B cell (primary cell): ENCODE data around the gene FUBP3. TPM values are rescaled to one million over a fixed set of nuclear protein-coding genes. Genes with fewer than 3 reads are reported as not detected.

Experiments used
- ATAC-seq: fragments of 200-7000 bp; cut with Tn5 transposase; one replicate; pipeline ENCODE4 v1.10.0; 2021; ENCODE audit warnings: low read depth, mild to moderate bottlenecking, moderate number of reproducible peaks, moderate library complexity
- CTCF ChIA-PET: fragments of 350-600 bp; sonication (Branson Sonifier 250); formaldehyde crosslinking; loops from one replicate; lab custom pipeline; 2021; ENCODE audit warnings: antibody characterized with exemption, inconsistent platforms; lab: Charles Lee
- POLR2A ChIA-PET: fragments of 350-600 bp; sonication (Branson Sonifier 250); formaldehyde crosslinking; loops from one replicate; lab custom pipeline; 2021; ENCODE audit warnings: antibody characterized with exemption; lab: Charles Lee
- DNase-seq: peaks from one replicate; pipeline ENCODE4 v3.0.0; 2013
- H2AFZ ChIP-seq: 2 replicates; pipeline ENCODE4 v1.6.1; 2012; ENCODE audit warnings: mild to moderate bottlenecking, low read depth, low read length; ENCODE audit not compliant: insufficient read depth, poor library complexity, severe bottlenecking
- H3K27ac ChIP-seq, 2 donors: 1 replicate in 1 of 2; 2 replicates in 1 of 2; pipeline ENCODE4 v1.5.1; 2012 to 2013; ENCODE audit warnings: low read length in 2 of 2, mild to moderate bottlenecking in 2 of 2, moderate library complexity in 1 of 2
- H3K27me3 ChIP-seq, 4 experiments: fragments of 200-600 bp in 1 of 4; sonication (generic) in 1 of 4; replicated peaks in 1 of 4; 1 replicate in 2 of 4; 2 replicates in 2 of 4; pipeline versions ENCODE4 v1.6.1 to v1.7.0; 2013 to 2016; ENCODE audit warnings: low read length in 3 of 4, mild to moderate bottlenecking in 2 of 4, mixed read lengths in 1 of 4, moderate library complexity in 1 of 4; ENCODE audit not compliant: insufficient read depth in 4 of 4, control insufficient read depth in 3 of 4; ENCODE audit errors: control extremely low read depth in 1 of 4
- H3K36me3 ChIP-seq, 2 experiments: replicated peaks in 1 of 2; 1 replicate in 1 of 2; 2 replicates in 1 of 2; pipeline versions ENCODE4 v1.6.1 to v1.7.1; 2013; ENCODE audit warnings: low read length in 1 of 2; ENCODE audit not compliant: insufficient read depth in 2 of 2, control insufficient read depth in 1 of 2; ENCODE audit errors: control extremely low read depth in 1 of 2, extremely low read depth in 1 of 2
- H3K4me1 ChIP-seq, 2 donors: fragments of 200-600 bp in 1 of 2; sonication (generic) in 1 of 2; 1 replicate in 1 of 2; 2 replicates in 1 of 2; pipeline versions ENCODE4 v1.5.1 to v1.6.1; 2013 to 2017; ENCODE audit warnings: low read length in 2 of 2; ENCODE audit not compliant: control insufficient read depth in 2 of 2, insufficient read depth in 2 of 2
- H3K4me2 ChIP-seq: replicated peaks from 2 replicates; pipeline ENCODE3; 2012; ENCODE audit warnings: mild to moderate bottlenecking, low read depth, low read length; ENCODE audit not compliant: poor library complexity, severe bottlenecking
- H3K4me3 ChIP-seq, 5 experiments: fragments of 200-600 bp in 1 of 5; sonication (generic) in 1 of 5; 1 replicate in 3 of 5; 2 replicates in 2 of 5; pipeline versions ENCODE4 v1.5.1 to v1.7.0; 2011 to 2016; ENCODE audit warnings: low read length in 4 of 5, mild to moderate bottlenecking in 4 of 5, low read depth in 2 of 5, control low read depth in 1 of 5, moderate library complexity in 1 of 5; ENCODE audit not compliant: insufficient read depth in 1 of 5; ENCODE audit errors: control extremely low read depth in 1 of 5, extremely low read depth in 1 of 5
- H3K79me2 ChIP-seq: fragments of 200-600 bp; sonication (generic); one replicate; pipeline ENCODE4 v1.6.0; 2016; ENCODE audit warnings: low read length; ENCODE audit not compliant: control insufficient read depth, insufficient read depth
- H3K9ac ChIP-seq: fragments of 200-600 bp; sonication (generic); 2 replicates; pipeline ENCODE4 v1.6.1; 2017; ENCODE audit warnings: mild to moderate bottlenecking, low read length, moderate library complexity
- H3K9me3 ChIP-seq, 3 donors: one replicate each; pipeline versions ENCODE4 v1.6.1 to v1.7.1; 2013; ENCODE audit warnings: low read length in 2 of 3; ENCODE audit not compliant: control insufficient read depth in 2 of 3, insufficient read depth in 1 of 3; ENCODE audit errors: control extremely low read depth in 1 of 3
- H4K20me1 ChIP-seq: 2 replicates; pipeline ENCODE4 v1.6.0; 2012; ENCODE audit warnings: mild to moderate bottlenecking, low read length; ENCODE audit not compliant: insufficient read depth, control insufficient read depth, poor library complexity, severe bottlenecking
- H3K27ac Mint-ChIP-seq: one replicate; pipeline ENCODE4 v1.8.0; 2021; ENCODE audit warnings: mixed read lengths
- H3K27me3 Mint-ChIP-seq: one replicate; pipeline ENCODE4 v1.8.0; 2021; ENCODE audit warnings: mixed read lengths
- H3K4me1 Mint-ChIP-seq: one replicate; pipeline ENCODE4 v1.8.0; 2021; ENCODE audit warnings: mixed read lengths
- H3K4me3 Mint-ChIP-seq: one replicate; pipeline ENCODE4 v1.8.0; 2021; ENCODE audit warnings: mixed read lengths
- H3K9me3 Mint-ChIP-seq: one replicate; pipeline ENCODE4 v1.8.0; 2022; ENCODE audit warnings: mixed read lengths; ENCODE audit not compliant: insufficient read depth
- CTCF ChIP-seq: fragments of 200-600 bp; IDR thresholded peaks from one replicate; pipeline ENCODE4 v1.8.0; 2022; ENCODE audit warnings: antibody characterized with exemption, mild to moderate bottlenecking
- EZH2 ChIP-seq: IDR thresholded peaks from 2 replicates; pipeline ENCODE4 v1.6.1; 2012; ENCODE audit warnings: borderline replicate concordance, low read depth, mild to moderate bottlenecking, moderate library complexity, low read length; ENCODE audit not compliant: insufficient read depth, poor library complexity, severe bottlenecking
- WGBS: methylation state at CpG from one replicate; pipeline ENCODE4 v1.1.5; 2013; ENCODE audit warnings: missing lambda C conversion rate; ENCODE audit not compliant: insufficient coverage; 5-methylcytosine and 5-hydroxymethylcytosine counted together
- intact Hi-C: fragments of 100-400 bp; cut with micrococcal nuclease; formaldehyde crosslinking; loops from one replicate; pipeline ENCODE4 v1.10.0; 2022
- polyA plus RNA-seq: library from polyadenylated mRNA; depleted of rRNA; stranded (reverse); fragments of >200 nt; gene quantifications from 2 replicates; pipeline ENCODE4 v1.2.3, GENCODE V29; 2012
- total RNA-seq, 2 donors: library from RNA; stranded (reverse); fragments of 120-200 nt in 1 of 2; gene quantifications; 1 replicate in 1 of 2; 2 replicates in 1 of 2; pipeline versions ENCODE4 v1.2.3 to v1.2.4, GENCODE V29; 2013 to 2022

The FUBP3 gene
- total and polyA plus RNA-seq, 2 donors (not counting 1 experiment from before 2014, with no cell fraction given), result 45.7 to 79.4 TPM

- POLR2A ChIA-PET, result no interaction called here
- Histone ChIP-seq H3K36me3 (peaks cover 0 to 52% of the 10 kb centered on the region in 2 experiments), H3K4me1 (no peaks in the 10 kb centered on the region), H3K4me2 (no peak overlapping the region), H3K4me3 (no peak overlapping the region), H3K9me3 (no peaks in the 10 kb centered on the region), H3K79me2 (no peaks in the 10 kb centered on the region), H2AFZ (no peak overlapping the region), H4K20me1 (no peaks in the 10 kb centered on the region), H3K27me3 (no peaks in the 10 kb centered on the region), H3K9ac (no peak overlapping the region), H3K27ac (no peak overlapping the region)
- TF ChIP-seq CTCF, result no peak
- TF ChIP-seq EZH2, result no peak
- no peak for ATAC-seq
- DNase-seq, result no peak
- no peak overlapping the region for H3K27ac Mint-ChIP-seq
- no peaks in the 10 kb centered on the region for H3K4me1 Mint-ChIP-seq
- H3K27me3 Mint-ChIP-seq, result no peaks in the 10 kb centered on the region
- no peak overlapping the region for H3K4me3 Mint-ChIP-seq
- intact Hi-C loops, result no loop called here
- CTCF ChIA-PET, result no interaction called here
- 96% methylated on average over 4 of the region's 6 CpGs for WGBS
- no peaks in the 10 kb centered on the region for H3K9me3 Mint-ChIP-seq
Observed at GRCh38 chr9:130635306-130635705, 55.9 kb downstream of the FUBP3 start.

DNA sequence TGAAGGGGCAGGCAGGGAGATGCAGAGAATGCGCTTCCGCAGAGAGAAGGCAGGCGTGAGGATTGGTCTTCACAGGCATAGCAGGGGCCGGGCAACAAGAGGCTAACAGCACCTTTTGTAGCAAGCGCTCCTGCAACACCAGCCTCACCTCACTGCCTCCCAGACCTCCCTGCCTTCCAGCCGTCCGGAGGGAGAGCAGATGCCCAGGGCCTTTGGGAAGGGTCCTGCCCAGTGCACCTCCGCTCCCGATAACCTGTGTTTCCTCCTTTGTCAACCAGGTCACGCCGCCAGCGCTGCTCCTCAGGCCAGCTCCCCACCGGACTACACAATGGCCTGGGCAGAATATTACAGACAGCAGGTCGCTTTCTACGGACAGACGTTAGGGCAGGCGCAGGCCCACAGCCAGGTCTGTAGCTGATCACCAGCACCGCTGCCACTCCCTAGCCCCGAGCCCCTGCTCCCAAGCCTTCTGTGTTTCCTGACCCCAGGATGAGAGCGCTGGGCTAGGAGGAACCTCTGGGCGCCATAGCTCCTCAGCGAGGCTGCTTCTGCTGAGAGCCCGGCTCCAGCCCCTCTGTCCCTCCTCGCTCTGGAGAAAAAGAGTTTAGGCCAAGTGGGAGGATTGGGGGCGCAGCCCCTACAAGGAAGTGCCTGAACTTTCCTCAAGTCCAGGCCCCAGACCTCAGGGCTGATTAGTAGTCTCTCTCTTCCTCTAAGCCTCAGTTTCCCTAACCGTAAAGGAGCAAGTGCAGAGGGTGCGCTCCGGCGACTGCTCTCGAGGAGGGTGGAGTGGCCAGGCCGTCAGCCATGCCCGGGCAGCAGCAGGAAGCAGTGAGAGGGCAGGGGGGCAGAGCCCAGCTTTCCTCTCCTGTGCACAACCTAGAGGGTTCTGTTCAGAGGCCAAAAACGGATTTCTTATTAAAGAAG is 56.6 kb downstream of the FUBP3 start:
- H3K9me3 Mint-ChIP-seq, result no peaks in the 10 kb centered on the region
- H3K9ac ChIP-seq, result no peak overlapping the region
- H3K4me2 ChIP-seq, result no peak overlapping the region
- no peak for DNase-seq
- no peak for TF ChIP-seq CTCF
- TF ChIP-seq EZH2, result no peak
- intact Hi-C loops, result no loop called here
- no peaks in the 10 kb centered on the region for H3K4me1 ChIP-seq
- no peaks in the 10 kb centered on the region for H3K4me1 Mint-ChIP-seq
- no peaks in the 10 kb centered on the region for H4K20me1 ChIP-seq
- no peak for ATAC-seq
- H2AFZ ChIP-seq, result no peak overlapping the region
- ChIA-PET POLR2A (no interaction called here), CTCF (no interaction called here)
- H3K9me3 ChIP-seq, result no peaks in the 10 kb centered on the region
- H3K27me3 Mint-ChIP-seq, result no peaks in the 10 kb centered on the region
- H3K27ac ChIP-seq, result no peak overlapping the region
- peaks cover 0 to 45% of the 10 kb centered on the region in 2 experiments for H3K36me3 ChIP-seq
- 95% methylated on average over 32 of the region's 33 CpGs for WGBS
- H3K79me2 ChIP-seq, result no peaks in the 10 kb centered on the region
- H3K4me3 ChIP-seq, result no peak overlapping the region
- H3K27ac Mint-ChIP-seq, result no peak overlapping the region
- H3K27me3 ChIP-seq, result no peaks in the 10 kb centered on the region
- no peak overlapping the region for H3K4me3 Mint-ChIP-seq
